PFSK-1 (cell line): Measurements from ENCODE around the gene MATN1.

Experiments
- FOXP2 ChIP-seq: optimal IDR thresholded peaks from 2 replicates; pipeline ENCODE3; 2011; ENCODE audit warnings: borderline replicate concordance, control low read depth, inconsistent platforms; ENCODE audit not compliant: insufficient read depth; ENCODE audit errors: extremely low read length, extremely low read depth
- POLR2AphosphoS5 ChIP-seq: IDR thresholded peaks from 2 replicates; pipeline ENCODE4 v1.6.1; 2012; ENCODE audit warnings: low read depth, mild to moderate bottlenecking, control low read depth, low read length, moderate library complexity
- SIN3A ChIP-seq: IDR thresholded peaks from 2 replicates; pipeline ENCODE4 v1.6.1; 2012; ENCODE audit warnings: mild to moderate bottlenecking, low read length, moderate library complexity, borderline replicate concordance; ENCODE audit not compliant: insufficient read depth
- TAF1 ChIP-seq: IDR thresholded peaks from 2 replicates; pipeline ENCODE4 v1.6.1; 2012; ENCODE audit warnings: low read length, control low read depth, borderline replicate concordance; ENCODE audit not compliant: insufficient read depth
- TF ChIP-seq, protein P1 (sequence below), 2 experiments: IDR thresholded peaks; 2 replicates each; pipeline versions ENCODE4 v1.6.1 to v1.8.0; 2011 to 2012; ENCODE audit warnings: low read depth in 2 of 2, low read length in 2 of 2, control low read depth in 1 of 2, inconsistent platforms in 1 of 2, mild to moderate bottlenecking in 1 of 2, moderate library complexity in 1 of 2; ENCODE audit not compliant: insufficient read depth in 1 of 2

The MATN1 gene

GRCh38 chr1:30680879-30681278 is 42.5 kb downstream of the MATN1 start:
- TF ChIP-seq POLR2AphosphoS5: no peak
- no peak for TF ChIP-seq FOXP2
- TF ChIP-seq, protein P1, sequence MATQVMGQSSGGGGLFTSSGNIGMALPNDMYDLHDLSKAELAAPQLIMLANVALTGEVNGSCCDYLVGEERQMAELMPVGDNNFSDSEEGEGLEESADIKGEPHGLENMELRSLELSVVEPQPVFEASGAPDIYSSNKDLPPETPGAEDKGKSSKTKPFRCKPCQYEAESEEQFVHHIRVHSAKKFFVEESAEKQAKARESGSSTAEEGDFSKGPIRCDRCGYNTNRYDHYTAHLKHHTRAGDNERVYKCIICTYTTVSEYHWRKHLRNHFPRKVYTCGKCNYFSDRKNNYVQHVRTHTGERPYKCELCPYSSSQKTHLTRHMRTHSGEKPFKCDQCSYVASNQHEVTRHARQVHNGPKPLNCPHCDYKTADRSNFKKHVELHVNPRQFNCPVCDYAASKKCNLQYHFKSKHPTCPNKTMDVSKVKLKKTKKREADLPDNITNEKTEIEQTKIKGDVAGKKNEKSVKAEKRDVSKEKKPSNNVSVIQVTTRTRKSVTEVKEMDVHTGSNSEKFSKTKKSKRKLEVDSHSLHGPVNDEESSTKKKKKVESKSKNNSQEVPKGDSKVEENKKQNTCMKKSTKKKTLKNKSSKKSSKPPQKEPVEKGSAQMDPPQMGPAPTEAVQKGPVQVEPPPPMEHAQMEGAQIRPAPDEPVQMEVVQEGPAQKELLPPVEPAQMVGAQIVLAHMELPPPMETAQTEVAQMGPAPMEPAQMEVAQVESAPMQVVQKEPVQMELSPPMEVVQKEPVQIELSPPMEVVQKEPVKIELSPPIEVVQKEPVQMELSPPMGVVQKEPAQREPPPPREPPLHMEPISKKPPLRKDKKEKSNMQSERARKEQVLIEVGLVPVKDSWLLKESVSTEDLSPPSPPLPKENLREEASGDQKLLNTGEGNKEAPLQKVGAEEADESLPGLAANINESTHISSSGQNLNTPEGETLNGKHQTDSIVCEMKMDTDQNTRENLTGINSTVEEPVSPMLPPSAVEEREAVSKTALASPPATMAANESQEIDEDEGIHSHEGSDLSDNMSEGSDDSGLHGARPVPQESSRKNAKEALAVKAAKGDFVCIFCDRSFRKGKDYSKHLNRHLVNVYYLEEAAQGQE (IDR thresholded peaks at IDR 0.05; ENCODE audit: insufficient read depth in 1 of 2, low read depth in 2 of 2, low read length in 2 of 2): no peak
- TF ChIP-seq SIN3A: no peak
- no peak for TF ChIP-seq TAF1

DNA sequence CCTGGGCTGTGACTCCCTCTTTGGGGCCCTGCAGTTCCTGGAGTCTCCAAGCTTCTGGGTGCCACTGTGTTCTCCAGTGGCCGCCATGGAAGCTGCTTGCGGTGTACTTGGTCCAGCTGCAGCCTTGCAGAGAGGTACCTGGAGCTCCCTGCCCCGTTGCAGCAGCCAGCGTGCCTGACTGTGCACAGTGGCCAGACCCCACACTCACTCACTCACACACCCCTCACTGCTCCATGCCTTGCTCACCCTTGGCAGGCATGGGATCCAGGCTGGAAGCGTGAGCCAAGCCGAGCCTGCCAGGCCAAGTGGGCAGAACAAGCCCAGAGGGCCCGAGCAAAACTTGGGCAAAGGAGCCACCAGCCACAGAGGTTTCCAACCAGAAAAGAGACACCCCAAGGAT is 43.0 kb downstream of the MATN1 start:
- TF ChIP-seq FOXP2 (no peak), TAF1 (no peak), POLR2AphosphoS5 (no peak), SIN3A (no peak)
- TF ChIP-seq, protein P1 (IDR thresholded peaks at IDR 0.05; ENCODE audit: insufficient read depth in 1 of 2, low read depth in 2 of 2, low read length in 2 of 2): no peak

DNA sequence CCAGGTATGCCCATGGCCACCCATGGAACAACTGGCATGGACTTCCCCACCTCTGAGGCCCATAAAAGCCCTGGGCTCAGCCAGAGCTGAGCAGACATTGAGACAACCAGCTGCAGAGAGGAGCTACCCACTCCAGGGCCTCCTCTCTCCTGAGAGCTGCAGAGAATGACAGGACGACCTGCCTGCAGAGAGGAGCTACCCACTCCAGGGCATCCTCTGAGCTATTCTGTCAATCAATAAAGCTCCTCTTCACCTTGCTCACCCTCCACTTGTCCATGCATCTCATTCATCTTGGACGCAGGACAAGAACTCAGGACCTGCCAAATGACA is 43.4 kb downstream of the MATN1 start:
- TF ChIP-seq TAF1 (no peak), POLR2AphosphoS5 (no peak), FOXP2 (no peak), SIN3A (no peak)
- TF ChIP-seq, protein P1 (IDR thresholded peaks at IDR 0.05; ENCODE audit: insufficient read depth in 1 of 2, low read depth in 2 of 2, low read length in 2 of 2): no peak

DNA sequence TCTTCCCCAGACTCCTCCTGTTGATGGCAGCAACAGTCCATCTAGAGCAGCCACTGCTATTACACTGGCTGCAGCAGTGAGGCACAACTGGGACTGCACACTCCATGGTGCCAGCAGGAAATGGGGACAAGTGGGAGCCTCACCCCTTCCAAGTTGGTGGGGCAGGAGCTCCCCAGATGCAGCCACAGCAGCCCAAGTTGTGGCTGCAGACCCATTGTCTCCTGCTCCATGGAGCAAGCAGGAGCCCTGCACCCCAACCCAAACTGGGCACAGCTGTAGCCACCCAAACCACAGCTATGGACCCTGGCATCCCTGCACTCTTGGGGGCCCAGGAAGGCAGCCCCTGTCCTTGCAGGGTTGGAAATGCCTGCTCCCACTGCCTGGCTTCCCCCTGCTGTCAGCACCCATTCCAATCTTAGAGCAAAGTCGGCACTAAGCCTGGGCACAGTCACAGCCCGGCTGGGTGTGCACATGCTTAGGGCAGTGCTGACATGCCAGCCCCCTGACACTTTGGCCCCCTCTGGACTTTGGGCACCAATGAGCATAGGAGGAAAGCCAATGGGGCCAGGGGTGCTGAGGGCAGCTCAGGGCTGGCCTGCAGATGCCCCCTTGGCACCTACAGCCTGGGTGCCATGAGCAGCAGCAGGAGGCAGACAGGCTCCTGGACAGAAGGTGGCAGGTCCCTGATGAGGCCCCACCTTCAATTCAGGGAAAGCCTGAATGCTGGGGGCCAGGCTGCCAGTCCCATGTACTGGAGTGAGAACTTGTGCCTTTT is 44.0 kb downstream of the MATN1 start:
- TF ChIP-seq POLR2AphosphoS5 (no peak), SIN3A (no peak), FOXP2 (no peak), TAF1 (no peak)
- TF ChIP-seq, protein P1 (IDR thresholded peaks at IDR 0.05; ENCODE audit: insufficient read depth in 1 of 2, low read depth in 2 of 2, low read length in 2 of 2): no peak

DNA sequence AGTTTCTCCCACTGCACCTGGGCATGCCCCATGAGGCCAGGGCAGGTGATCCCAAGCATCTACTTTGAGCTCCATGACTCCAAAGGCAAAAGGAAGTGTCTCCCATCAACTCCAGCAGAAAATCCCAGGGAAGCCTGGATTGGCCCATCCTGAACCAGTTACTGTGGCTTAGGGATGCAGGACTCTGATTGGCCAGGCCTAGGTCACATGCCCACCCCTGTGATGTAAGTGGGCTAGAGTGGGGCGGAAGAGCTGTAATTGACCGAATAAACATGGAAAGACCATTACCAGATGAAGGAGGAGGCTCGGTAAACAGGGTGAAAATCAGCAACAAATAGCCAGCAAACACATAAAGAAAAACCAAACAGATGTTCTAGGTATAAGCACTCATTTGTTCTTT is 45.2 kb downstream of the MATN1 start:
- TF ChIP-seq TAF1 (no peak), FOXP2 (no peak), POLR2AphosphoS5 (no peak), SIN3A (no peak)
- TF ChIP-seq, protein P1 (IDR thresholded peaks at IDR 0.05; ENCODE audit: insufficient read depth in 1 of 2, low read depth in 2 of 2, low read length in 2 of 2): no peak
